GM23338 (cell line): ENCODE data around the gene NUB1. TPM values are rescaled to one million over a fixed set of nuclear protein-coding genes. Genes with fewer than 3 reads are reported as not detected.

Experiments used
- ATAC-seq: fragments of 200-7000 bp; cut with Tn5 transposase; 3 replicates; pipeline ENCODE4 v1.9.1; 2020
- DNase-seq: peaks from one replicate; pipeline ENCODE4 v3.0.0-alpha.2; 2015; ENCODE audit warnings: low spot score
- H2AFZ ChIP-seq: fragments of 200-600 bp; sonication (generic); 2 replicates; pipeline ENCODE4 v1.8.0; 2016; ENCODE audit warnings: antibody characterized with exemption, mild to moderate bottlenecking, moderate library complexity
- H3F3A ChIP-seq: fragments of 200-600 bp; sonication (generic); replicated peaks from 2 replicates; pipeline ENCODE4 v1.8.0; 2017; ENCODE audit warnings: antibody characterized with exemption, mixed run types, low read depth
- H3K27ac ChIP-seq: fragments of 200-600 bp; sonication (generic); 2 replicates; pipeline ENCODE4 v1.6.1; 2016; ENCODE audit warnings: low read depth
- H3K27me3 ChIP-seq: fragments of 200-600 bp; sonication (generic); 2 replicates; pipeline ENCODE4 v1.8.0; 2016; ENCODE audit warnings: mild to moderate bottlenecking, mixed run types, moderate library complexity; ENCODE audit not compliant: insufficient read depth
- H3K36me3 ChIP-seq: fragments of 200-600 bp; sonication (generic); 2 replicates; pipeline ENCODE4 v1.8.0; 2016; ENCODE audit warnings: mild to moderate bottlenecking; ENCODE audit not compliant: insufficient read depth
- H3K4me1 ChIP-seq: fragments of 200-600 bp; sonication (generic); 2 replicates; pipeline ENCODE4 v1.8.0; 2016; ENCODE audit warnings: mild to moderate bottlenecking, moderate library complexity; ENCODE audit not compliant: insufficient read depth
- H3K4me2 ChIP-seq: fragments of 200-600 bp; sonication (generic); 2 replicates; pipeline ENCODE4 v1.7.1; 2017; ENCODE audit warnings: mixed run types
- H3K4me3 ChIP-seq: fragments of 200-600 bp; sonication (generic); 2 replicates; pipeline ENCODE4 v1.6.1; 2016; ENCODE audit warnings: mixed run types
- H3K79me2 ChIP-seq: fragments of 200-600 bp; sonication (generic); replicated peaks from 2 replicates; pipeline ENCODE4 v1.8.0; 2017; ENCODE audit warnings: mild to moderate bottlenecking; ENCODE audit not compliant: insufficient read depth
- H3K9me2 ChIP-seq: fragments of 200-600 bp; sonication (generic); 2 replicates; pipeline ENCODE4 v1.8.0; 2017; ENCODE audit not compliant: insufficient read depth
- H4K20me1 ChIP-seq: fragments of 200-600 bp; sonication (generic); replicated peaks from 2 replicates; pipeline ENCODE4 v1.8.0; 2017; ENCODE audit warnings: mild to moderate bottlenecking; ENCODE audit not compliant: insufficient read depth
- H3K27ac Mint-ChIP-seq: 2 replicates; pipeline ENCODE4 v1.8.0; 2020; ENCODE audit warnings: inconsistent platforms, mild to moderate bottlenecking, moderate library complexity, mixed read lengths
- H3K27me3 Mint-ChIP-seq: 3 replicates; pipeline ENCODE4 v1.8.0; 2022; ENCODE audit warnings: low read depth, mild to moderate bottlenecking, moderate library complexity, mixed read lengths, inconsistent platforms; ENCODE audit not compliant: insufficient read depth, poor library complexity
- H3K36me3 Mint-ChIP-seq: 3 replicates; pipeline ENCODE4 v1.8.0; 2021; ENCODE audit warnings: low read depth, mild to moderate bottlenecking, inconsistent platforms, moderate library complexity, mixed read lengths
- H3K4me1 Mint-ChIP-seq: 3 replicates; pipeline ENCODE4 v1.8.0; 2020; ENCODE audit warnings: mild to moderate bottlenecking, inconsistent platforms, mixed read lengths
- H3K4me3 Mint-ChIP-seq: 3 replicates; pipeline ENCODE4 v1.8.0; 2021; ENCODE audit warnings: moderate library complexity, mild to moderate bottlenecking, inconsistent platforms, mixed read lengths
- H3K9me3 Mint-ChIP-seq: 3 replicates; pipeline ENCODE4 v1.8.0; 2020; ENCODE audit warnings: moderate library complexity, mild to moderate bottlenecking, inconsistent platforms, mixed read lengths
- CREB1 ChIP-seq: fragments of 250-450 bp; sonication (Bioruptor Pico); IDR thresholded peaks from 2 replicates; pipeline ENCODE4 v1.5.0; 2020; ENCODE audit warnings: low read depth, mild to moderate bottlenecking, moderate library complexity
- EZH2 ChIP-seq: fragments of 200-600 bp; sonication (generic); IDR thresholded peaks from one replicate; pipeline ENCODE4 v1.8.0; 2017; ENCODE audit warnings: antibody characterized with exemption, mild to moderate bottlenecking, low read depth; ENCODE audit not compliant: unreplicated experiment
- EZH2phosphoT487 ChIP-seq: fragments of 200-600 bp; sonication (generic); IDR thresholded peaks from one replicate; pipeline ENCODE4 v1.8.1; 2018; ENCODE audit warnings: antibody characterized with exemption; ENCODE audit not compliant: unreplicated experiment
- JUNB ChIP-seq: IDR thresholded peaks from one replicate; pipeline ENCODE4 v1.6.1; 2016; ENCODE audit warnings: antibody characterized with exemption; ENCODE audit not compliant: unreplicated experiment
- NANOG ChIP-seq: IDR thresholded peaks from 2 replicates; pipeline ENCODE4 v1.6.1; 2016; ENCODE audit warnings: antibody characterized with exemption, borderline replicate concordance
- POLR2AphosphoS5 ChIP-seq: IDR thresholded peaks from 2 replicates; pipeline ENCODE4 v1.6.1; 2016; ENCODE audit warnings: antibody characterized with exemption, low read depth
- STAT1 ChIP-seq: IDR thresholded peaks from one replicate; pipeline ENCODE4 v1.6.1; 2016; ENCODE audit warnings: antibody characterized with exemption; ENCODE audit not compliant: unreplicated experiment
- ZNF114 ChIP-seq: fragments of 250-450 bp; sonication (Bioruptor Pico); IDR thresholded peaks from 2 replicates; pipeline ENCODE4 v1.5.0; 2020; ENCODE audit warnings: mild to moderate bottlenecking, moderate library complexity
- polyA plus RNA-seq: library from polyadenylated mRNA; unstranded; fragments of >200 nt; fragmentation: Nextera tagmentation; extraction: Ambion mirVana; gene quantifications from 2 replicates; pipeline ENCODE4 v1.2.1, GENCODE V29; 2016
- total RNA-seq: library from RNA; depleted of rRNA; stranded (reverse); fragments of >200 nt; shearing (Covaris generic); gene quantifications from 2 replicates; pipeline ENCODE4 v1.2.3, GENCODE V29; 2014
- TF ChIP-seq, protein P1 (sequence below): fragments of 250-450 bp; sonication (Bioruptor Pico); IDR thresholded peaks from 2 replicates; pipeline ENCODE4 v1.5.0; 2020; ENCODE audit warnings: mild to moderate bottlenecking, moderate library complexity
- TF ChIP-seq, protein P2 (sequence below), 2 experiments: fragments of 200-600 bp in 1 of 2; sonication (generic) in 1 of 2; conservative IDR thresholded peaks; 2 replicates each; pipeline versions ENCODE4 v1.5.1 to v1.6.1; 2016 to 2017; ENCODE audit warnings: antibody characterized with exemption in 2 of 2, low read depth in 2 of 2, mild to moderate bottlenecking in 2 of 2, moderate library complexity in 1 of 2
- TF ChIP-seq, protein P3 (sequence below): IDR thresholded peaks from one replicate; pipeline ENCODE4 v1.6.1; 2018; ENCODE audit warnings: antibody characterized with exemption; ENCODE audit not compliant: unreplicated experiment

NUB1 gene
- total and polyA plus RNA-seq, 2 experiments from 2014 or later: 31.8 to 42.3 TPM

DNA sequence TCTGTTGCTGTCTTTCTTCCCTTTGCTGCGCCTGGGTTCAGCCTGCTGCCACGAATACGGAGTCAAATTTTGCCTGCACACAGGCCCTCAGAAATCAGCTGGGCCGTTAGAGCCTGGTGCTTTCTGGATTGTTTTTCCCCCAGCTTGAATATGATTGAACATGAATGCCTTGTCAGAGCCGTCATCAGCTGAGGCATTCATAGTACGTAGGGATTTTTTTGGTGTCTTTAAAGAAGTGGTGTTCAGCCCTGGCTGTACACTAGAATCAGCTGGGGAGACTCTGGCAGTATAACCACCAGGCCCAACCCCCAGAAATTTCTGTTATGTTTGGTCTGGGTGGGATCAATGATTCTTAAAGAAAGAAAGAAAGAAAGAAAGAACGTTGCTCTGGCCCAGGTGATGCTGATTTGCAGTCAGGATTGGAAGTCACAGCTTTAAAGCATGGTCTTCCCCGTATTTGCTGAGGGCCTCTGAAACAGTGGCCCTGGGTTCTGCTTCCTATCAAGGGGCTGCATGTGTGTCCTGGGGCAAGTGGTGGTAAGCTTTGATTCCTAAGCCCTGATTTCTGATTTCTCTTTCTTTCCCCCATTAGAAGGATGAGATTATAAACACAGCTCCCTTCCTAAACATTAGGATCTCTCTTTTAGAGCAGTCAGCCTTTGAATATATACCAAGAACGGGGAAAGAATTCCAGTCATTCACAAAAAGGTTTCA, 24.7 kb downstream of the NUB1 start:
- Mint-ChIP-seq H3K36me3 (peaks cover 27% of the 10 kb centered on the region; the same call in 2 of the 3 replicates), H3K27me3 (peaks cover 3% of the 10 kb centered on the region), H3K9me3 (no peaks in the 10 kb centered on the region), H3K4me1 (peaks cover 10% of the 10 kb centered on the region; the same call in 2 of the 3 replicates), H3K27ac (no peak overlapping the region), H3K4me3 (no peak overlapping the region)
- DNase-seq: no peak
- Histone ChIP-seq H3K79me2 (no peaks in the 10 kb centered on the region), H3K27ac (0 out of 2 replicates have a peak overlapping the region, but pooled peaks have one; percentile 20), H2AFZ (no peak overlapping the region), H3K4me2 (no peak overlapping the region), H3K36me3 (0 out of 2 replicates have a peak, but pooled peaks cover 3% of the 10 kb centered on the region), H4K20me1 (no peaks in the 10 kb centered on the region), H3K4me1 (peaks cover 6% of the 10 kb centered on the region), H3F3A (0 out of 2 replicates have a peak, but pooled peaks cover 3% of the 10 kb centered on the region), H3K9me2 (no peaks in the 10 kb centered on the region), H3K4me3 (no peak overlapping the region), H3K27me3 (no peaks in the 10 kb centered on the region)
- ATAC-seq: no peak
- TF ChIP-seq POLR2AphosphoS5 (no peak), NANOG (no peak), CREB1 (no peak), EZH2phosphoT487 (no peak), JUNB (no peak), EZH2 (no peak), STAT1 (no peak), ZNF114 (CRISPR knock-in tag) (no peak)
- TF ChIP-seq, protein P1, sequence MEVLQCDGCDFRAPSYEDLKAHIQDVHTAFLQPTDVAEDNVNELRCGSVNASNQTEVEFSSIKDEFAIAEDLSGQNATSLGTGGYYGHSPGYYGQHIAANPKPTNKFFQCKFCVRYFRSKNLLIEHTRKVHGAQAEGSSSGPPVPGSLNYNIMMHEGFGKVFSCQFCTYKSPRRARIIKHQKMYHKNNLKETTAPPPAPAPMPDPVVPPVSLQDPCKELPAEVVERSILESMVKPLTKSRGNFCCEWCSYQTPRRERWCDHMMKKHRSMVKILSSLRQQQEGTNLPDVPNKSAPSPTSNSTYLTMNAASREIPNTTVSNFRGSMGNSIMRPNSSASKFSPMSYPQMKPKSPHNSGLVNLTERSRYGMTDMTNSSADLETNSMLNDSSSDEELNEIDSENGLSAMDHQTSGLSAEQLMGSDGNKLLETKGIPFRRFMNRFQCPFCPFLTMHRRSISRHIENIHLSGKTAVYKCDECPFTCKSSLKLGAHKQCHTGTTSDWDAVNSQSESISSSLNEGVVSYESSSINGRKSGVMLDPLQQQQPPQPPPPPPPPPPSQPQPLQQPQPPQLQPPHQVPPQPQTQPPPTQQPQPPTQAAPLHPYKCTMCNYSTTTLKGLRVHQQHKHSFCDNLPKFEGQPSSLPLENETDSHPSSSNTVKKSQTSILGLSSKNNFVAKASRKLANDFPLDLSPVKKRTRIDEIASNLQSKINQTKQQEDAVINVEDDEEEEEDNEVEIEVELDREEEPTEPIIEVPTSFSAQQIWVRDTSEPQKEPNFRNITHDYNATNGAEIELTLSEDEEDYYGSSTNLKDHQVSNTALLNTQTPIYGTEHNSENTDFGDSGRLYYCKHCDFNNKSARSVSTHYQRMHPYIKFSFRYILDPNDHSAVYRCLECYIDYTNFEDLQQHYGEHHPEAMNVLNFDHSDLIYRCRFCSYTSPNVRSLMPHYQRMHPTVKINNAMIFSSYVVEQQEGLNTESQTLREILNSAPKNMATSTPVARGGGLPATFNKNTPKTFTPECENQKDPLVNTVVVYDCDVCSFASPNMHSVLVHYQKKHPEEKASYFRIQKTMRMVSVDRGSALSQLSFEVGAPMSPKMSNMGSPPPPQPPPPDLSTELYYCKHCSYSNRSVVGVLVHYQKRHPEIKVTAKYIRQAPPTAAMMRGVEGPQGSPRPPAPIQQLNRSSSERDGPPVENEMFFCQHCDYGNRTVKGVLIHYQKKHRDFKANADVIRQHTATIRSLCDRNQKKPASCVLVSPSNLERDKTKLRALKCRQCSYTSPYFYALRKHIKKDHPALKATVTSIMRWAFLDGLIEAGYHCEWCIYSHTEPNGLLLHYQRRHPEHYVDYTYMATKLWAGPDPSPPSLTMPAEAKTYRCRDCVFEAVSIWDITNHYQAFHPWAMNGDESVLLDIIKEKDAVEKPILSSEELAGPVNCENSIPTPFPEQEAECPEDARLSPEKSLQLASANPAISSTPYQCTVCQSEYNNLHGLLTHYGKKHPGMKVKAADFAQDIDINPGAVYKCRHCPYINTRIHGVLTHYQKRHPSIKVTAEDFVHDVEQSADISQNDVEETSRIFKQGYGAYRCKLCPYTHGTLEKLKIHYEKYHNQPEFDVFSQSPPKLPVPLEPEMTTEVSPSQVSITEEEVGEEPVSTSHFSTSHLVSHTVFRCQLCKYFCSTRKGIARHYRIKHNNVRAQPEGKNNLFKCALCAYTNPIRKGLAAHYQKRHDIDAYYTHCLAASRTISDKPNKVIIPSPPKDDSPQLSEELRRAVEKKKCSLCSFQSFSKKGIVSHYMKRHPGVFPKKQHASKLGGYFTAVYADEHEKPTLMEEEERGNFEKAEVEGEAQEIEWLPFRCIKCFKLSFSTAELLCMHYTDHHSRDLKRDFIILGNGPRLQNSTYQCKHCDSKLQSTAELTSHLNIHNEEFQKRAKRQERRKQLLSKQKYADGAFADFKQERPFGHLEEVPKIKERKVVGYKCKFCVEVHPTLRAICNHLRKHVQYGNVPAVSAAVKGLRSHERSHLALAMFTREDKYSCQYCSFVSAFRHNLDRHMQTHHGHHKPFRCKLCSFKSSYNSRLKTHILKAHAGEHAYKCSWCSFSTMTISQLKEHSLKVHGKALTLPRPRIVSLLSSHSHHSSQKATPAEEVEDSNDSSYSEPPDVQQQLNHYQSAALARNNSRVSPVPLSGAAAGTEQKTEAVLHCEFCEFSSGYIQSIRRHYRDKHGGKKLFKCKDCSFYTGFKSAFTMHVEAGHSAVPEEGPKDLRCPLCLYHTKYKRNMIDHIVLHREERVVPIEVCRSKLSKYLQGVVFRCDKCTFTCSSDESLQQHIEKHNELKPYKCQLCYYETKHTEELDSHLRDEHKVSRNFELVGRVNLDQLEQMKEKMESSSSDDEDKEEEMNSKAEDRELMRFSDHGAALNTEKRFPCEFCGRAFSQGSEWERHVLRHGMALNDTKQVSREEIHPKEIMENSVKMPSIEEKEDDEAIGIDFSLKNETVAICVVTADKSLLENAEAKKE (CRISPR knock-in tag): no peak
- TF ChIP-seq, protein P2, sequence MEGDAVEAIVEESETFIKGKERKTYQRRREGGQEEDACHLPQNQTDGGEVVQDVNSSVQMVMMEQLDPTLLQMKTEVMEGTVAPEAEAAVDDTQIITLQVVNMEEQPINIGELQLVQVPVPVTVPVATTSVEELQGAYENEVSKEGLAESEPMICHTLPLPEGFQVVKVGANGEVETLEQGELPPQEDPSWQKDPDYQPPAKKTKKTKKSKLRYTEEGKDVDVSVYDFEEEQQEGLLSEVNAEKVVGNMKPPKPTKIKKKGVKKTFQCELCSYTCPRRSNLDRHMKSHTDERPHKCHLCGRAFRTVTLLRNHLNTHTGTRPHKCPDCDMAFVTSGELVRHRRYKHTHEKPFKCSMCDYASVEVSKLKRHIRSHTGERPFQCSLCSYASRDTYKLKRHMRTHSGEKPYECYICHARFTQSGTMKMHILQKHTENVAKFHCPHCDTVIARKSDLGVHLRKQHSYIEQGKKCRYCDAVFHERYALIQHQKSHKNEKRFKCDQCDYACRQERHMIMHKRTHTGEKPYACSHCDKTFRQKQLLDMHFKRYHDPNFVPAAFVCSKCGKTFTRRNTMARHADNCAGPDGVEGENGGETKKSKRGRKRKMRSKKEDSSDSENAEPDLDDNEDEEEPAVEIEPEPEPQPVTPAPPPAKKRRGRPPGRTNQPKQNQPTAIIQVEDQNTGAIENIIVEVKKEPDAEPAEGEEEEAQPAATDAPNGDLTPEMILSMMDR (conservative IDR thresholded peaks at IDR 0.05; ENCODE audit: low read depth in 2 of 2): no peak
- TF ChIP-seq, protein P3, sequence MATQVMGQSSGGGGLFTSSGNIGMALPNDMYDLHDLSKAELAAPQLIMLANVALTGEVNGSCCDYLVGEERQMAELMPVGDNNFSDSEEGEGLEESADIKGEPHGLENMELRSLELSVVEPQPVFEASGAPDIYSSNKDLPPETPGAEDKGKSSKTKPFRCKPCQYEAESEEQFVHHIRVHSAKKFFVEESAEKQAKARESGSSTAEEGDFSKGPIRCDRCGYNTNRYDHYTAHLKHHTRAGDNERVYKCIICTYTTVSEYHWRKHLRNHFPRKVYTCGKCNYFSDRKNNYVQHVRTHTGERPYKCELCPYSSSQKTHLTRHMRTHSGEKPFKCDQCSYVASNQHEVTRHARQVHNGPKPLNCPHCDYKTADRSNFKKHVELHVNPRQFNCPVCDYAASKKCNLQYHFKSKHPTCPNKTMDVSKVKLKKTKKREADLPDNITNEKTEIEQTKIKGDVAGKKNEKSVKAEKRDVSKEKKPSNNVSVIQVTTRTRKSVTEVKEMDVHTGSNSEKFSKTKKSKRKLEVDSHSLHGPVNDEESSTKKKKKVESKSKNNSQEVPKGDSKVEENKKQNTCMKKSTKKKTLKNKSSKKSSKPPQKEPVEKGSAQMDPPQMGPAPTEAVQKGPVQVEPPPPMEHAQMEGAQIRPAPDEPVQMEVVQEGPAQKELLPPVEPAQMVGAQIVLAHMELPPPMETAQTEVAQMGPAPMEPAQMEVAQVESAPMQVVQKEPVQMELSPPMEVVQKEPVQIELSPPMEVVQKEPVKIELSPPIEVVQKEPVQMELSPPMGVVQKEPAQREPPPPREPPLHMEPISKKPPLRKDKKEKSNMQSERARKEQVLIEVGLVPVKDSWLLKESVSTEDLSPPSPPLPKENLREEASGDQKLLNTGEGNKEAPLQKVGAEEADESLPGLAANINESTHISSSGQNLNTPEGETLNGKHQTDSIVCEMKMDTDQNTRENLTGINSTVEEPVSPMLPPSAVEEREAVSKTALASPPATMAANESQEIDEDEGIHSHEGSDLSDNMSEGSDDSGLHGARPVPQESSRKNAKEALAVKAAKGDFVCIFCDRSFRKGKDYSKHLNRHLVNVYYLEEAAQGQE: no peak
